Measurements from ENCODE around the gene ZNF280C.

Gene ZNF280C

DNA sequence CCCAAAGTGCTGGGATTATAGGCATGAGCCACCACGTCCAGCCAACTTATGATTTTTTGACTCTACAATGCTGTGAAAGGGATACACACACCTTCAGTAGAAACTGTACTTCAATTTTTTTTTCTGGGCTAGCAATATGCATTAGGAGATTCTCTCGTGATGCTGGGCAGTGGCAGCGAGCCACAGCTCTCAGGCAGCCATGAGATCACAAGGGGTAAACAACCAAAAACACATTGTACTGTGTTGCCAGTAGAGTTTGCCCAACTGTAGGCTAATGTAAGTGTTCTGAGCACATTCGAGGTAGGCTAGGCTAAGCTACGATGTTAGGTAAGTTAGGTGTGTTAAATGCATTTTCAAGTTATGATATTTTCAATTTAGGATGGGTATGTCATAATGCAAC lies 71.2 kb downstream of the ZNF280C start:
- DNase-seq (ENCODE audit: extremely low read depth, low read depth): no peak
- TF ChIP-seq, protein P1, sequence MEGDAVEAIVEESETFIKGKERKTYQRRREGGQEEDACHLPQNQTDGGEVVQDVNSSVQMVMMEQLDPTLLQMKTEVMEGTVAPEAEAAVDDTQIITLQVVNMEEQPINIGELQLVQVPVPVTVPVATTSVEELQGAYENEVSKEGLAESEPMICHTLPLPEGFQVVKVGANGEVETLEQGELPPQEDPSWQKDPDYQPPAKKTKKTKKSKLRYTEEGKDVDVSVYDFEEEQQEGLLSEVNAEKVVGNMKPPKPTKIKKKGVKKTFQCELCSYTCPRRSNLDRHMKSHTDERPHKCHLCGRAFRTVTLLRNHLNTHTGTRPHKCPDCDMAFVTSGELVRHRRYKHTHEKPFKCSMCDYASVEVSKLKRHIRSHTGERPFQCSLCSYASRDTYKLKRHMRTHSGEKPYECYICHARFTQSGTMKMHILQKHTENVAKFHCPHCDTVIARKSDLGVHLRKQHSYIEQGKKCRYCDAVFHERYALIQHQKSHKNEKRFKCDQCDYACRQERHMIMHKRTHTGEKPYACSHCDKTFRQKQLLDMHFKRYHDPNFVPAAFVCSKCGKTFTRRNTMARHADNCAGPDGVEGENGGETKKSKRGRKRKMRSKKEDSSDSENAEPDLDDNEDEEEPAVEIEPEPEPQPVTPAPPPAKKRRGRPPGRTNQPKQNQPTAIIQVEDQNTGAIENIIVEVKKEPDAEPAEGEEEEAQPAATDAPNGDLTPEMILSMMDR (IDR thresholded peaks at IDR 0.05; ENCODE audit: low read depth, low read length, missing control alignments): no peak
- H3K4me3 ChIP-seq (replicated peaks; ENCODE audit: low read depth, low read length): no peak overlapping the region

DNA sequence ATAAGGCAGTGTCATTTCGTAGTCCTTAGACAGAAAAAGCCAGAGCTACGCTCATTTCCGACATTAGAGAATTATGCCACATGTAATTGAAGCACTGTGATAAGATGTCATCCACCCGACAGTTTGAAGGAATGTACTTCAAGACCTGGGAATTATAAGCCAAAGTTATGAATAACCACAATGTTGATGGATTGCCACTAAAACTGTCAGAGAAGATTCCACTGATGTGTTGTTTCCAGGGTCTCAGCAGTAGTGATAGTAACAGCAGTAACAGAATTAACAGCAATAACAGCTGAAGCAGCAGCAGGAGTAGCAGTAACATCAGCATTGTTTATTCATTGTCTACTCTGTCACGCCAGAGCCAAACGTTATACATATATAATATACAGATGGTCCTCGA lies 72.2 kb downstream of the ZNF280C start:
- no peak for DNase-seq (ENCODE audit: extremely low read depth, low read depth)
- TF ChIP-seq, protein P1 (IDR thresholded peaks at IDR 0.05; ENCODE audit: low read depth, low read length, missing control alignments): no peak

DNA sequence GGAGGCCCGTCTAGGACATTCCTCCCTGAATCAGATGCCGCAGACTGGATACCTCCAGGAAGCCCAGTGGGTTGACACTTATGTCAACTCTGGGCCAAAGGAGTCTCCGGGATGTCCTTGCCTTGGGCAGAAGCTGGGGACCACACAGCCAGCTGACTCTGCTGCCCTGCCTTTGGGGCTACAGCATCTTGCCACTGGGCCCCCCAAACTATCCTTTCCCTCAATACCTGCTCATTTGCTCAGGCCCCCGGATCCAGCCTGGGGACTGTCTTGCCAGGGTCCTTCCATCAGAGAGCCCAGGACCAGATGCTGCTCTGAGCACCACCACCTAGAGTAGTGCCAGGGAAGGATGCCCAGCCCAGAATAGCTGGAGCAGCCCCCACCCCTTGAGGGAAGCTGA lies 77.9 kb downstream of the ZNF280C start:
- TF ChIP-seq, protein P1 (IDR thresholded peaks at IDR 0.05; ENCODE audit: low read depth, low read length, missing control alignments): no peak
- H3K4me3 ChIP-seq (replicated peaks; ENCODE audit: low read depth, low read length): no peak overlapping the region
- no peak for DNase-seq (ENCODE audit: extremely low read depth, low read depth)

More for the DNA sequence above, 72.2 kb downstream of the ZNF280C start:
- H3K4me3 ChIP-seq (replicated peaks; ENCODE audit: low read depth, low read length): no peak overlapping the region

DNA sequence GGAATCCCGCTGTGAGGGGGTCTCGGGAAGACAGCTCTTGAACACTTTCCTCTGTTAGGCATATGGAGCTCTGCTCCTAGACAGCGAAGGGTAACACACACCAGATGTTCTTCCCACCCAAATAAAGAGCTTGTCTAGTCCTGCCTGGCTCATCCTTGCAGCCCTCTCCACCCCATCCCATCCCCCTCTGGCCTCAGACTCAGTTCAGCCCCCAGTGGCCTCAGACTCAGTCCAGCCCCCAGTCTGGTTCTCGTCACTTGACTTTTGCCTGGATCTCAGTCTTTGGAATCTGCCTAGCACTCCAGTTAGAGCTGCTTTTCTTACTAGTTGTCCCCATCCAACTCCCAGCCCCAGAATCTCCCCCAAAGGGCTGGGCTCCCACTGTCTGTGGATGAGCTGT lies 82.0 kb downstream of the ZNF280C start:
- no peak overlapping the region for H3K4me3 ChIP-seq (replicated peaks; ENCODE audit: low read depth, low read length)
- no peak for DNase-seq (ENCODE audit: extremely low read depth, low read depth)
- TF ChIP-seq, protein P1 (IDR thresholded peaks at IDR 0.05; ENCODE audit: low read depth, low read length, missing control alignments): no peak

DNA sequence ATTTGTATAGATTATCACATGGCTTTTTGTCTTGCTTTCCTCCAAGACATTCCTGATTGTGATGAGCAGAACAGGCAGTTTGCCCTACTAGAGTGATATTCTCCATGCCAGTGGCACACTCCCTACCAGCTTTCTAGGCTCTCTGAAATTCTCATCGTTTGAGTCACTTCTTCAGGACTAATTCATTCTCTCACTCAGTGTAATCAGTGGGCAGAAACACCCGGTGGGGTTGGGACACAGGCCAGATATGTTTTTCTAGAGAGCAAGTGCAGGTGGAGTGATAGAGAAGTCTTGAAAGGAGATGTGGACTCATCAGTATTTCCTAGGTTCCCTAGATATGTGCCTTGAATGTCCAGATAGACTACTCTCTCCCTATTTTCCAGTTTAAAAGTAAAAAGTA lies 83.8 kb downstream of the ZNF280C start:
- no peak for DNase-seq (ENCODE audit: extremely low read depth, low read depth)
- no peak overlapping the region for H3K4me3 ChIP-seq (replicated peaks; ENCODE audit: low read depth, low read length)
- TF ChIP-seq, protein P1 (IDR thresholded peaks at IDR 0.05; ENCODE audit: low read depth, low read length, missing control alignments): no peak

DNA sequence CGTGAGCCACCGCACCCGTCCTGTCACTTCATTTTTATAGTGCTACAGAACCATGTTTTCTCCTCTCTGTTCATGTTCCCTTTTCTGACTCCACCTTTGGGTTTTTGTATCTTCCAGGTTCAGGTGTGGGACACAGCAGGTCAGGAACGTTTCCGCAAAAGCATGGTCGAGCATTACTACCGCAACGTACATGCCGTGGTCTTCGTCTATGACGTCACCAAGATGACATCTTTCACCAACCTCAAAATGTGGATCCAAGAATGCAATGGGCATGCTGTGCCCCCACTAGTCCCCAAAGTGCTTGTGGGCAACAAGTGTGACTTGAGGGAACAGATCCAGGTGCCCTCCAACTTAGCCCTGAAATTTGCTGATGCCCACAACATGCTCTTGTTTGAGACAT lies 84.5 kb downstream of the ZNF280C start:
- H3K4me3 ChIP-seq (replicated peaks; ENCODE audit: low read depth, low read length): no peak overlapping the region
- no peak for DNase-seq (ENCODE audit: extremely low read depth, low read depth)
- TF ChIP-seq, protein P1 (IDR thresholded peaks at IDR 0.05; ENCODE audit: low read depth, low read length, missing control alignments): no peak

DNA sequence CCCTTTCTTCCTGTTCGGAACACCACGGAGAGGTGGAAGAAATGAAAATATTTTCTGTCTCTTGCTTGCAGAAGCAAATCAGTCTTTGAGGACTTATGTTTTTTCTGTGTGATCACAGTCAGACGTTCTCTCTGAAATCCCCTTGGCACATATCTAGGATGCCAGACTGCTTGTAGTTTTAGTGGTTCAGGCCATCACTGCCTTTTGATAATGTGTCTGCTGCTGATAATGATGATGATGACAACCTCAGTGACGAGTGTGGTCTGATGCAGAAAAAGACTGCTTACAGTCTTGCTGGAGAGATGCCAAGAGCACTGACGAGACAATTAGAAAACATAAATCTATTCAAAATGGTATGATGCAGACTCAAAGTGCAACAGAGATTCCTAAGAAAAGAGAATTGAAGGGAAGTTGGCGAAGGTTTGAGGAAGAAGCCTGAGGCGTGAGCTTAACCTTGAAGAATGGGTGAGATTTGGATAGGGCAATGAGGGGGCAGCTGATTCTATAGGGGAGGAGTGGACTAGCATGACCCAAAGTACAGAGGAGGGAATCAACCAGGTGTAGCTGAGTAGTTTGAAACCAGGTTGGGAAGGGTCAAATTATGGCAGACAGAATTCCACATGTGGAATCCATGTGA lies 89.0 kb downstream of the ZNF280C start:
- TF ChIP-seq, protein P1 (IDR thresholded peaks at IDR 0.05; ENCODE audit: low read depth, low read length, missing control alignments): no peak
- no peak overlapping the region for H3K4me3 ChIP-seq (replicated peaks; ENCODE audit: low read depth, low read length)
- DNase-seq (ENCODE audit: extremely low read depth, low read depth): no peak
